OCI-LY7 (cell line): ENCODE measurements around the gene TLE5.

Source experiments
- EZH2phosphoT487 ChIP-seq: fragments of 200-600 bp; sonication (generic); IDR thresholded peaks from 2 replicates; pipeline ENCODE4 v1.6.1; 2018; ENCODE audit warnings: low read depth, borderline replicate concordance, mild to moderate bottlenecking, mixed run types, antibody characterized with exemption, low read length, moderate library complexity, mixed read lengths
- TF ChIP-seq, protein P1 (sequence below): fragments of 200-600 bp; sonication (generic); conservative IDR thresholded peaks from 2 replicates; pipeline ENCODE4 v1.5.1; 2014; ENCODE audit warnings: mild to moderate bottlenecking, antibody characterized with exemption, low read length, moderate library complexity, mixed read lengths

DNA sequence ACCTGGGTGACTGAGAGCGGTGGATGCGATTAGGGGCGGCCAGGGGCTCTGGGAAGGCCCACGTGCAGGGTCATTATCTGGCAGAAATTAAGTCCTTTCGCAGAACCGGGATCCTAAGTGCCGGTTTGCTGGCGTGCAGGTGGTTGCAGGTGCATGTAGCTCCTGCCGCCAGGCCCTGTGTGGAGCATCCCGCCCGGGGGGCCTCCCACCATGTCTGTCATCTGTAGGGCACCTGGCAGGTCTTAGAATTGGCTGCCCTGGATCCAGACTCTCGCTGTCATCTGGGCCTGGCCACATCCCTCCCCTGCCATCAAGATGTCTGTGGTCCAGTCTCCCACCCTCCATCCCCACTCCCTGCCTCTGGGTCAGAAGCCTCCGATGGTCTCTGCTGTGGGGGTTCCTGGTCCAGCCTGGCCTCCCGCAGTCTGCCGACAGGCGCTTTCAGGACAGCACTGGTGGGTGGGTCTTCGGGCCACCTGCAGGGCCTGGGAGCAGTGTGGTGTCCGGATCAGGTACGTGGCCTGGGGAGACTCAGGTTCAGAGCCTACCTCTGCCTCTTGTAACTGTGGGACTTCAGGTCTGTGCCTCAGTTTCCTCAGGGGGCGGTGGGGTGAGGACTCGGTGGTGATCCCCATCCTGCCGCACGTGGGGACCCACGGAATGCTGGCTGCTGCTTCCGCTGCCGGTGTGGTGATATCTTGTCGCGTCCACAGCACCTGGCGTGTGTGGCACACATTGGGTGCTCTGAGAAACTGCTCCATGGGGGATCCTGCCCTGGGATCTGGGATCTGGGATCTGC is 37.3 kb upstream of the TLE5 start:
- TF ChIP-seq, protein P1, sequence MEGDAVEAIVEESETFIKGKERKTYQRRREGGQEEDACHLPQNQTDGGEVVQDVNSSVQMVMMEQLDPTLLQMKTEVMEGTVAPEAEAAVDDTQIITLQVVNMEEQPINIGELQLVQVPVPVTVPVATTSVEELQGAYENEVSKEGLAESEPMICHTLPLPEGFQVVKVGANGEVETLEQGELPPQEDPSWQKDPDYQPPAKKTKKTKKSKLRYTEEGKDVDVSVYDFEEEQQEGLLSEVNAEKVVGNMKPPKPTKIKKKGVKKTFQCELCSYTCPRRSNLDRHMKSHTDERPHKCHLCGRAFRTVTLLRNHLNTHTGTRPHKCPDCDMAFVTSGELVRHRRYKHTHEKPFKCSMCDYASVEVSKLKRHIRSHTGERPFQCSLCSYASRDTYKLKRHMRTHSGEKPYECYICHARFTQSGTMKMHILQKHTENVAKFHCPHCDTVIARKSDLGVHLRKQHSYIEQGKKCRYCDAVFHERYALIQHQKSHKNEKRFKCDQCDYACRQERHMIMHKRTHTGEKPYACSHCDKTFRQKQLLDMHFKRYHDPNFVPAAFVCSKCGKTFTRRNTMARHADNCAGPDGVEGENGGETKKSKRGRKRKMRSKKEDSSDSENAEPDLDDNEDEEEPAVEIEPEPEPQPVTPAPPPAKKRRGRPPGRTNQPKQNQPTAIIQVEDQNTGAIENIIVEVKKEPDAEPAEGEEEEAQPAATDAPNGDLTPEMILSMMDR = no peak
- TF ChIP-seq EZH2phosphoT487 = no peak
